Ovary (tissue), 3 donors: ENCODE measurements around the gene NEO1.

ENCODE experiments used
- POLR2A ChIP-seq: fragments of 450-650 bp; IDR thresholded peaks from one replicate; pipeline ENCODE4 v1.6.1; 2017; ENCODE audit warnings: antibody characterized with exemption, mild to moderate bottlenecking, moderate library complexity
- TF ChIP-seq, protein P1 (sequence below), 3 donors: fragments of 450-650 bp in 2 of 3; fragments of 200-600 bp in 1 of 3; IDR thresholded peaks; one replicate each; pipeline versions ENCODE4 v1.5.1 to v1.8.0; 2016 to 2022; ENCODE audit warnings: antibody characterized with exemption in 3 of 3, mild to moderate bottlenecking in 1 of 3
- donor health status: DM: no; HTN: no; CAD: no.

DNA sequence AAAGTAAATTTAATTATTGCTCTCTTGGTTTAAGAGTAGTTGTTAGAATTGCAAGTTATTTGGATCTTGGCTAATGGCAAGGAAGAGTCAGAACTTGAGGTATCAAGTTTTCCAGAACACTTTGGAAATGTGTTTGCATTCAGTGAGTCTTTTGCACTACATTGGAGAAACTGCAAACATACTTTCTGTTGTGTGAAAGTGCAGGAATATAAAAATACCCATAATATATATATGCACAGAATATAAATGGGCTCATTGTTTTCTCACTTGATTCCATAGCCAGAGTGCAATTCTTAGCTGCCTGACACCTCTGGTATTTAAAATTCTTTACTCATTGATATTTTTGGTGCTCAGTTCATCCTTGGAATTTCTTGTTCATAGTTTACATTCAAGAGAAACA, 223.6 kb downstream of the NEO1 start:
- TF ChIP-seq, protein P1, sequence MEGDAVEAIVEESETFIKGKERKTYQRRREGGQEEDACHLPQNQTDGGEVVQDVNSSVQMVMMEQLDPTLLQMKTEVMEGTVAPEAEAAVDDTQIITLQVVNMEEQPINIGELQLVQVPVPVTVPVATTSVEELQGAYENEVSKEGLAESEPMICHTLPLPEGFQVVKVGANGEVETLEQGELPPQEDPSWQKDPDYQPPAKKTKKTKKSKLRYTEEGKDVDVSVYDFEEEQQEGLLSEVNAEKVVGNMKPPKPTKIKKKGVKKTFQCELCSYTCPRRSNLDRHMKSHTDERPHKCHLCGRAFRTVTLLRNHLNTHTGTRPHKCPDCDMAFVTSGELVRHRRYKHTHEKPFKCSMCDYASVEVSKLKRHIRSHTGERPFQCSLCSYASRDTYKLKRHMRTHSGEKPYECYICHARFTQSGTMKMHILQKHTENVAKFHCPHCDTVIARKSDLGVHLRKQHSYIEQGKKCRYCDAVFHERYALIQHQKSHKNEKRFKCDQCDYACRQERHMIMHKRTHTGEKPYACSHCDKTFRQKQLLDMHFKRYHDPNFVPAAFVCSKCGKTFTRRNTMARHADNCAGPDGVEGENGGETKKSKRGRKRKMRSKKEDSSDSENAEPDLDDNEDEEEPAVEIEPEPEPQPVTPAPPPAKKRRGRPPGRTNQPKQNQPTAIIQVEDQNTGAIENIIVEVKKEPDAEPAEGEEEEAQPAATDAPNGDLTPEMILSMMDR (IDR thresholded peaks at IDR 0.05), result no peak
- no peak for TF ChIP-seq POLR2A
